WERI-Rb-1 (cell line): ENCODE data around the gene TSGA10IP.

ENCODE experiments used
- DNase-seq: peaks from one replicate; pipeline ENCODE4 v3.0.0-alpha.2; 2020
- H3K27ac ChIP-seq: fragments of 250-450 bp; sonication (Bioruptor Pico); 2 replicates; pipeline ENCODE4 v1.5.1; 2020; ENCODE audit warnings: mild to moderate bottlenecking, moderate library complexity
- H3K27me3 ChIP-seq: fragments of 250-450 bp; sonication (Bioruptor Pico); 2 replicates; pipeline ENCODE4 v1.5.1; 2021; ENCODE audit warnings: mild to moderate bottlenecking, low read depth, moderate library complexity; ENCODE audit not compliant: insufficient read depth, severe bottlenecking
- H3K36me3 ChIP-seq: fragments of 250-450 bp; sonication (Bioruptor Pico); 2 replicates; pipeline ENCODE4 v1.5.1; 2020; ENCODE audit warnings: mild to moderate bottlenecking, moderate library complexity
- H3K4me3 ChIP-seq: 2 replicates; pipeline ENCODE4 v1.5.1; 2011; ENCODE audit warnings: low read depth, mild to moderate bottlenecking, control low read depth, low read length
- H3K9me3 ChIP-seq: fragments of 250-450 bp; sonication (Bioruptor Pico); 2 replicates; pipeline ENCODE4 v1.5.1; 2021; ENCODE audit warnings: mild to moderate bottlenecking, moderate library complexity; ENCODE audit not compliant: severe bottlenecking
- CTCF ChIP-seq: IDR thresholded peaks from 2 replicates; pipeline ENCODE4 v1.5.1; 2011; ENCODE audit warnings: low read depth, mild to moderate bottlenecking, control low read depth, inconsistent platforms, low read length

Gene TSGA10IP

GRCh38 chr11:65997286-65997685 lies 52.0 kb downstream of the TSGA10IP start:
- H3K27me3 ChIP-seq, result no peaks in the 10 kb centered on the region
- H3K9me3 ChIP-seq, result no peaks in the 10 kb centered on the region
- peaks cover 42% of the 10 kb centered on the region for H3K36me3 ChIP-seq
- H3K27ac ChIP-seq, result no peak overlapping the region
- TF ChIP-seq CTCF, result no peak
- DNase-seq, result no peak
- H3K4me3 ChIP-seq, result no peak overlapping the region

GRCh38 chr11:66001942-66002647 lies 56.8 kb downstream of the TSGA10IP start, which contains the start of the genes BANF1 and EIF1AD:
BANF1 (plus strand) TSS chr11:66002503; CDS start chr11:66003251, 748 bp downstream.
EIF1AD (minus strand) TSS chr11:66002157; CDS start chr11:66000389, 1,768 bp downstream.
- Histone ChIP-seq H3K36me3 (peaks cover 57% of the 10 kb centered on the region), H3K4me3 (peak within 1 kb of the TSS; percentile 87), H3K27ac (peak within 1 kb of the TSS; percentile 95), H3K27me3 (no peaks in the 10 kb centered on the region), H3K9me3 (no peaks in the 10 kb centered on the region)
- peak; percentile 93 for DNase-seq
- TF ChIP-seq CTCF, result no peak

- Histone ChIP-seq H3K27ac (peak overlapping the region; percentile 95), H3K27me3 (no peaks in the 10 kb centered on the region), H3K9me3 (no peaks in the 10 kb centered on the region), H3K36me3 (peaks cover 51% of the 10 kb centered on the region), H3K4me3 (peak overlapping the region; percentile 87)
- DNase-seq, result peak; percentile 42
- peak; percentile 27; the same call in 1 of the 2 replicates for TF ChIP-seq CTCF
Measured at GRCh38 chr11:66002648-66003225, 57.5 kb downstream of the TSGA10IP start.

GRCh38 chr11:66003291-66003690 lies 58.0 kb downstream of the TSGA10IP start:
- Histone ChIP-seq H3K27ac (peak overlapping the region; percentile 95), H3K36me3 (peaks cover 45% of the 10 kb centered on the region), H3K4me3 (peak overlapping the region; percentile 87), H3K9me3 (no peaks in the 10 kb centered on the region), H3K27me3 (no peaks in the 10 kb centered on the region)
- no peak for TF ChIP-seq CTCF
- no peak for DNase-seq

- TF ChIP-seq CTCF, result no peak
- DNase-seq, result no peak
Measured at GRCh38 chr11:66004186-66004585, 58.9 kb downstream of the TSGA10IP start.

More at GRCh38 chr11:66004186-66004585, 58.9 kb downstream of the TSGA10IP start:
- H3K4me3 ChIP-seq, result no peak overlapping the region
- H3K27ac ChIP-seq, result no peak overlapping the region
- no peaks in the 10 kb centered on the region for H3K27me3 ChIP-seq
- H3K9me3 ChIP-seq, result no peaks in the 10 kb centered on the region
- H3K36me3 ChIP-seq, result peaks cover 36% of the 10 kb centered on the region
